Tibial nerve (tissue), 3 donors: Measurements from ENCODE around the gene SWAP70.

ENCODE experiments used
- CTCF ChIP-seq, 5 experiments: fragments of 200-600 bp in 3 of 5; fragments of 450-650 bp in 2 of 5; sonication (generic) in 3 of 5; IDR thresholded peaks; one replicate each; pipeline ENCODE4 v1.5.1; 2016 to 2019; ENCODE audit warnings: antibody characterized with exemption in 5 of 5, mild to moderate bottlenecking in 3 of 5, moderate library complexity in 2 of 5
- POLR2A ChIP-seq, 2 donors: fragments of 450-650 bp; IDR thresholded peaks; one replicate each; pipeline ENCODE4 v1.6.1; 2017; ENCODE audit warnings: antibody characterized with exemption in 2 of 2, mild to moderate bottlenecking in 2 of 2, moderate library complexity in 2 of 2

- no peak for TF ChIP-seq CTCF (IDR thresholded peaks at IDR 0.05)
- TF ChIP-seq POLR2A (IDR thresholded peaks at IDR 0.05), result no peak
These were observed 37.9 kb downstream of the SWAP70 start for GRCh38 chr11:9701799-9702198.
